Measurements from ENCODE around the gene MYOF. TPM values are rescaled to one million over a fixed set of nuclear protein-coding genes. Genes with fewer than 3 reads are reported as not detected.
"Not testable (repeated sequence)": the region's sequence is repeated elsewhere in the genome, so short reads cannot be mapped to it uniquely, and the experiment has no call there.

MYOF gene
- total RNA-seq, 1 experiment from 2014 or later: 488 TPM

- no peak for DNase-seq (ENCODE audit: extremely low read depth, low read depth)
These were observed 113.9 kb downstream of the MYOF start for GRCh38 chr10:93368210-93368609.

DNA sequence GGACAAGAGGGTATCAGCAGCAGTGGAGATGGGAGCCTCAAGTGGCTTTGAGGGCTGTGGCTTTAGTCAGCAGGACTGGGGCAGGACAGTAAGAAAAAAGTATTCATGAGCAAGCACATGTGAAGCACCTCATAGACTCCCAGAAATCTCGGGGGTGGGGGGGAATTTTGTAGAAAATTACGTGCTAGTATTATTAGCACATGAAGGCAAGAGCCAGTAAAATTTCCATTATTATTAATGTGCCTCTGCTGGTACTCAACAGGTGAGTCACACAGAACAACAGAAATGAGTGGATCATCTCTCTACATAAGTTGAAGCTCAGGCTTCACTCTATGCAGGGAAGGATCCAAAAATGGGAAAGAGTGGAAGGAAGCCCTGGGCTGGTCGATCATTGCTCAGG is 114.5 kb downstream of the MYOF start:
- no peak for DNase-seq (ENCODE audit: extremely low read depth, low read depth)

DNA sequence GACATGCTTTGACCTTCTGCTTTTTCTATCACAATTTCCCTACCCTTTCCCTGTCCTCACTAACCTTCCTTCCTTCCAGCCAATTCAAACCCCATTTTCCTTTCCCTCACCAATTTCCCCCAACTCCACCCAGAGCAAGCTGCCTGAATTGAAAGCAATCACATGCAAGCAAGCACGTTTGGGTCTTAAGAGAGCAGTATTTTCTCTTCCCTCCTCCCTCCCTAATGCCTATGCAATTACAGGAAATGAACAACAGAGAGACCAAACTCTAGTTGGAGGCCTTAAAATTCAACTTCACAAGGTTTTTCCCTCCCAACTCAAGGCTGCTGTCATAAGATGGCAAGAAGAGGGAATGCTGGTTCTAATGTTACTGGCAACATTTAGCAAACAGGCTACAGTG is 117.2 kb downstream of the MYOF start:
- no peak for DNase-seq (ENCODE audit: extremely low read depth, low read depth)

DNA sequence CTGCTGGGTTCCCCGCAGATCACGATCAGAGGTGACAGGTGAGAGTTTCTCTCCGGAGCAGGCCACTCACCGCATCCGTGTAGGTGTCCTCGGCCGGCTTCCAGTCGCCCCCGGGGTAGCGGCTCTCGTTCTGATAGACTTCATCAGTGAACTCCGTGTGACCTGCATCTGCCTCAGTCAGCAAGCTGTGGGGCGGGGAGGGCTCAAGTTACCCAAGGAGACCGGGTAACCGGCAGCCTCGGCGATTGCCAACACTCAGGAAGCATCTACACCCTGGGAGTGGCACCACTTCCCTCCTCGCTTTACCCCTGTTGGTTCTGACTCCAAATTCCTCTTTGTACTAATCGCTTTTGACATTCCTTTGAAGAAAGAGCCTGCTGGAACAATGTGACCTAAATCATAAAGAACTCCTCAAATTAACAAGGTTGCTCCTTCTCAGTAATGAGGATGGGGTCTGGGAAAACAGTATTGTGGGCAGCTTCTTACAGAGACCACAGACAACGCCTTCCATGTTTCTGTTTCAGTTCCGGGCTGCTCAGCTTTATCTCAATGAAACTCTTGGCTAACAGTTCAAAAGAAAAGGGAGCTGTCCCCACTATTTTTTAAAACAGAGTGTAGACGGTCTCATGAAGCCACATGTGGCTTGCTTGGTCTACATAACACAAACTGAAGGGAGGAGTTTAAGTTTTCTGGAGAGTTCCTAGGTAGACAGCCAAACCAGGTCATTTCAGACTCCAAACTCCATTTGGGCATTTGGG is 118.1 kb downstream of the MYOF start:
- no peak for DNase-seq (ENCODE audit: extremely low read depth, low read depth)

DNA sequence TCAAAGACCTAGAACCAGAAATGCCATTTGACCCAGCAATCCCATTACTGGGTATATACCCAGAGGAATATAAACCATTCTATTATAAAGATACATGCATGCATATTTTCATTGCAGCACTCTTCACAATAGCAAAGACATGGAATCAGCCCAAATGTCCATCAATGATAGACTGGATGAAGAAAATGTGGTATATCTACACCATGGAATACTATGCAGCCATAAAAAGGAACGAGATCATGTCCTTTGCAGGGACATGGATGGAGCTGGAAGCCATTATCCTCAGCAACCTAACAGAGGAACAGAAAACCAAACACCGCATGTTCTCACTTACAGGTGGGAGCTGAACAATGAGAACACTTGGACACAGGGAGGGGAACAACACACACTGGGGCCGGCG is 123.7 kb downstream of the MYOF start:
- DNase-seq (ENCODE audit: extremely low read depth, low read depth): not testable (repeated sequence)

GRCh38 chr10:93357680-93358079 is 124.5 kb downstream of the MYOF start:
- DNase-seq (ENCODE audit: extremely low read depth, low read depth): peak; percentile 60

DNA sequence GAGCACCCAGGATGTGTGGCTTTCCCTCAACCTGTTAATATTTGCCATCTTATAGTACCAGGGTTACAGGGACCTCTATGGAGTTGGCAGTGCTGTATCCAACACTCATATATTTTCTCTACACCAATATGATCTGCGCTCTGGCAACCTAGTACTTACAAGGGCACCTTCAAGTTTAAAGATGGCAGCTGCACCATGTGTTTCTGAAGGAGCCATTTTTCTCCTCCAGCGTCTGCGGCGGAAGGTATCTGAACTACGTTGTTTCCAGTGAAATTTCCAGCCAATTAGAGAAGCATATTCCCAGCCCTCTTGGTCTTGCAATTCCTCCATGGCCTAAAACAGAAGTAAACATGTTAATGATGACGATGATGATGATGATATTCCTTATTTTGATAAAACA is 125.6 kb downstream of the MYOF start:
- DNase-seq (ENCODE audit: extremely low read depth, low read depth): no peak

DNA sequence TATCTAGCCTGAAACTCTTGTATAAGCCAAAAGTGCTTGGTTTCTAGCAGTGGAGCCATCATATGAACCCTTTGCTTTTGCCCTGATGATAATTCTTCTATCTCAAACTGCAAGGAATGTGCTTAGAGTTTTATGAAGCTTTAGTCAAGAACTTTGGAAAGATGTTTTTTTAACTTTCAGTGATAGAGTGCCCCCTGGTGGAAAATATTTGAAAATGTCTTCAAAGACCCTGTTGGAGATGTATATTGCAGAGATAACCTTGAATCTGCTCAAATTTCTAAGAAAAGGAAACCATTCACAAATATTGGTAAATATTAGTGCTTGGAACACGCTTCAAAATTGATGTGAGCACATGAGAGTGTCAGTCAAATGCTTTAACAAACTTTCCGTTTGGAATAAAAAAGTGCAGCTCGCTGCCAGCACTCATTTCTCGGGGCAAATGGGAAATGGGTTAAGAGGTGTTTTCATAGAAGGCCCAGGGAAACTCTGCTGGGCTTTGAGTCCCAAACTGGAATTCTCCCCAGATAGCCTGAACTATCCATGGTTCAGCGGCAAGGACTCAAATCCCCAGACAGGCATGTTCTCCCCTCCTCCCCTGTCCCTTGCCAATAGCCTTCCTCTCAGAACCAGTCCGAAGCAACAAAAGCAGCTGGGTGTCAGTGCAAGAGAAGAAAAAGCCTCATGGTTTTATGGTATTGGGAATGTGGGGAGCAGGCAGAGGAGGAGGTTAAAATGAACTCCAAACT is 129.3 kb downstream of the MYOF start:
- peak; percentile 46 for DNase-seq (ENCODE audit: extremely low read depth, low read depth)

GRCh38 chr10:93346694-93347093 is 135.4 kb downstream of the MYOF start:
- DNase-seq (ENCODE audit: extremely low read depth, low read depth): no peak

GRCh38 chr10:93346108-93346507 is 136.0 kb downstream of the MYOF start:
- no peak for DNase-seq (ENCODE audit: extremely low read depth, low read depth)

DNA sequence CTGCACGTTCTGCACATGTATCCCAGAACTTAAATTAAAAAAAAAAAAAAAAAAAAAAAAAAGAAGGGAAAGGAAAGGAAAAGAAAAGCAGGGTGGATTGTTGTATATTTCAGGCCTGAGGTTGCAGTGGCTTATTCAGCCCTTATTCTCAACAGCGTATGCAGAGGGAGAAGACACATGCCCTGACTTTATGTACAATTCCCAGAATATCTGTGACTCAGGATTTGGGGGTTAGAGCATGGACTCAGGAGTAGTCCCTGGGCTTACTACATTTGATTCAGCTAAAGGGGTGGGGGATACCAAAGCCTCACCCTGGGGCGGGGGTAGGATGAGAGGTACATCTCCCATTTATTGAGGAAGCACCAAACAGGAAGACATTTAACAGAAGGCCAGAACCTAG is 137.4 kb downstream of the MYOF start:
- DNase-seq (ENCODE audit: extremely low read depth, low read depth): no peak

DNA sequence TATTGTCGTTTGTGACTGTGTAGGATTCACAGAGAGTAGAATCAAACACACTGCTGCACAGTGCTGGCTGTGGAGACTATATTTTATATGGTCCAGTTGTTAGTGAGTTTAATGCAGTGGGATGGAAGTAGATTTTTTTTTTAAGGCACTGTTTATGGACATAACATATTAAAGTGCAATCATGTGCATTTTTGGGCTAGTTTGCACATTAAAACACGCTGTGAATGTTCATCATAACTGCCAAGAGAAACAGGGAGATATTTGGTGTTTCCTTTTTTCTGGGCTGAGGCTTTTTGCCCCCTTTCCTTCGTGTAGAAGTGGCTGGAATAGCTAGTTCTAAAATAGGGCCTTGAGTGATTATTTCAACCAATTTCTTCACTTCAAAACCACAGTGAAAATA is 139.2 kb downstream of the MYOF start:
- no peak for DNase-seq (ENCODE audit: extremely low read depth, low read depth)

GRCh38 chr10:93342366-93342765 is 139.8 kb downstream of the MYOF start:
- DNase-seq (ENCODE audit: extremely low read depth, low read depth): no peak

GRCh38 chr10:93337309-93337721 is 144.8 kb downstream of the MYOF start:
- DNase-seq (ENCODE audit: extremely low read depth, low read depth): no peak

DNA sequence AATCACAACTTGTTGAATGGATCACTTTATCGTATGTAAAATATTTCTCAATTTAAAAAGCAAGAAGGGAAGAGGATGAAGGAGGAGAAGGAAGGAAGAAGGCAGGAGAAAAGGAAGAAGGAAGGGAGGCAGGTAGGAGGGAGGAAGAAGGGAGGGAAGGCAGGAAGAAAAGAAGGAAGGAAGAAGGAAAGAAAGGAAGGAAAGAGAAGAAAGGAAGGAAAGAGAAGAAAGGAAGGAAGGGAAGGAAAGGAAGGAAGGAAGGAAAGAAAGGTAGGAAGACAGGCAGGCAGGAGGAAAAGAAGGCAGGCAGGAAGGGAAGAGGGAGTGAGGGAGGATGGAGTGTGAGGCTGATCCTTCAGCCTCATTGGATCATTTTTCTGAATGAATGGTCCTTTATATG is 145.5 kb downstream of the MYOF start:
- no peak for DNase-seq (ENCODE audit: extremely low read depth, low read depth)

GRCh38 chr10:93336110-93336509 is 146.0 kb downstream of the MYOF start:
- no peak for DNase-seq (ENCODE audit: extremely low read depth, low read depth)

GRCh38 chr10:93334901-93335327 is 147.2 kb downstream of the MYOF start:
- DNase-seq (ENCODE audit: extremely low read depth, low read depth): no peak

DNA sequence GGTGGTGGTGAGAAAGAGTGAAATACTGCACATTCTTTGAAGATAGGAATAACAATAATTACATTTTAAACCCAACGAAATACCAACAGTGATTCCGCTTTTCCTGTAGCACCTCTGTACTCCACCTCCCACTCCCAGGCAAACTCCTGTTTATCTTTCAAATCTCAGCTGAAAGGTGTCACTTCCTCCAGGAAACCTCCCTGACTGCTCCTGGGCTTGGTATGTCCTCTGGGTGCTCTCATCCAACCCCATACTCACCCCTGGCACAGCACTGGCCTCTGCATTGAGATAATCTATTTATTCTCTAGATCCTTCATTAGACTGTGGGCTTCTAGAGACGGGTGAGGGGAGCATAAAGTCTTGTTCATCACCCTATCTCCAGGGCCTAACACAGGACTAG is 148.0 kb downstream of the MYOF start:
- no peak for DNase-seq (ENCODE audit: extremely low read depth, low read depth)

DNA sequence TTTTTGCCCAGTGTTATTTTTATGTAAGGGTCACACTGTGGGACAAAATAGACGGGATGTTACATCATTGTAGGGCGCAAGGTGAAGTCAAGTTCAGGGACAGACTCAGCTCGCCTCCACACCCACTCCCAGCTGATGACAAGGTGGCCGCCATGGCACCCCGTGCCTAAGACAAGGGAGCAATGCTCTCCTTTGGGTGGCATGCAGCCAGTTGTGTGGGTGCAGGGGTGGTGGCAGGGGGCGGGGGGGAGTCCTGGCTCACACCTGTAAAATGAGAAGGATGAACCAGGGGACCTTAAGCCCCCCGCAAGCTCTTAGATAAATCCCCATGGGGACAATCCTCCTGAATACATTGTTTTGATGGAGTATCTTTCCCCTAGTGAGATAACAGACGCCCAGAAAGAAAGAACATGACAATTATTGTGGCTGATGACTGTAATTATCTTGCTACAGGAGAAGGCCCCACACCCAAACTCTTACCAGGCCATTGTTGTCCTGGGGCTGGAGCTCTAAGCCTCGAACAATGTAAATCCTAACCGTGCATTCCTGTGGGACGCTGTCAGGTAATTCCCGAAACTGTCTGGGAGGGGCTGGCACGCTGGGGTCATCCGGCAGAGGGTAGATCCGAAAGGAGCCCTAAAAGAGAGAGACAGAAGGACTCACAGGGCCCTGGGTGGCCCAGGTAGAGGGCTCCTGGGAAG is 148.7 kb downstream of the MYOF start:
- DNase-seq (ENCODE audit: extremely low read depth, low read depth): no peak

- no peak for DNase-seq (ENCODE audit: extremely low read depth, low read depth)
These were observed 151.3 kb downstream of the MYOF start for GRCh38 chr10:93330824-93331223.

DNA sequence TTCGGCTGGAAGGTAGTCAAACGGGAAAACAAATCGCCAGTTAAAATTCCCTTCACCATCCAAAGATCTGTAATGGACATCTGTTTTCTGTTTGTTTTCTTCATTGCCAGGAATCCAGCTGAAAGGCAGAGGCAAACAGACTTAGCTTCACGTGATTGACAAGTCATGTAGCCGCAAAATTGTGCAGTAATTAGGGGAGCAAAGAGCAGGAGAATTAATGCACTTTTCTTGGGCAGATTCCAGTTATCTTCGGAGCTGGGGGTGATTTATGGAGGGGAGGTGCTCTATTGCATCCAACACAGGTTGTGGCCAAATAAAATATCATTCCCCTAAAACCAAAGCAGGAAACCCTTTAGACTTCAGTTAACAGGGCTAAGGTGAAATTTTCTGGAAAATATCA is 162.2 kb downstream of the MYOF start:
- no peak for DNase-seq (ENCODE audit: extremely low read depth, low read depth)

DNA sequence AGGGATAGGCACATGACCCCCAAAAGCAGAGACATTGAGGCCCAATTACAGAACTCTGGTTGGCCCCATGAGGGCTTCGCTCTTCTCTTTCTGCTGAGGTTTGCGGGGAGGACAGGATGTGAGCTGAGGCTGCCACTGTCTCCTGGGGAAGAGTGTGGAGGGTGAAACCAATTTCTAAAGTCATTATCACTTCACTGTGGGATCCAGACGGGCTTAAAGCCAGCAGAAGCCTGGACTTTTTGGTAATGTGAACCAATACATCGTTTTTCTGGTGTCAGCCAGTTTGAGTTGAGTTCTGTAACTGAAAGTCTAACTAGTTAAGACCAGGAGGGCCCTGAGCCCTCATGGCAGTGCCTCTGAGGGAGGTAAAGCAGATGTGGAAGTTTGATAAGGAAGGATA is 163.0 kb downstream of the MYOF start:
- DNase-seq (ENCODE audit: extremely low read depth, low read depth): no peak
